ENCODE results near the gene PTPN9.

DNA sequence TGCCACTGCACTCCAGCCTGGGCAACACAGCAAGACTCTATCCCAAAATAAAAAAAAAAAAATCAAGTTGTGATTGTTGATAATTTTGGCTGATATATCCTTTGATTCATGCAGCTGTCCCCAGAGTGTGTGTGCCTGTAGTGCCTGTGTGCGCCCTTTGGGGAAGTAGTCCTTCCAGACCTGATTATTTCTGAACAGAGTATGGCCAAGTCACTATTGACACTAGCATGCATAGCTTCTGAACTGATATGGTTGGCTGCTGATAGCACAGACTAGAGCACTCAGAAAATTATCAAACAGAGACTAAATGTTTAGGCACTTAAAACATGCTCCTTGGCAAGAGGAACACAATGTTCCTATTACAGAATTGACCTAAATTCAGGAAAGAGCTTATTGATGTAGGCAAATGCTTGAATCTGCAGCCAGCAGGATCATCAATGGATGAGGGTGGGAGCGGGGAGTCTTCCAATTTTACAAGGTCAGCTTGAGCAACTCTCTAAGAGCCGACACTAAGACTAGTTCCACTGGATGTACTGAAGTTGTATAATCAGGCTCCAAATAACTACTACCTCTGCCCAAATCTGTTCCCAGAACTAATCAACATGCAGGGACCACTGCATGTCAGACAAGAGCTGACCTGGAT lies 17.7 kb upstream of the PTPN9 start:
- no peak for TF ChIP-seq POLR2AphosphoS5 (IDR thresholded peaks at IDR 0.05; ENCODE audit: low read depth, low read length)
- no peak for TF ChIP-seq POLR2A (IDR thresholded peaks at IDR 0.05; ENCODE audit: low read depth, low read length)
- no peak for TF ChIP-seq POU2F2 (IDR thresholded peaks at IDR 0.05; ENCODE audit: low read depth, low read length)
- TF ChIP-seq PAX5 (IDR thresholded peaks at IDR 0.05; ENCODE audit: insufficient read depth, low read length, severe bottlenecking), result no peak

Measured in GM12891 (cell line).